Measurements from ENCODE around the gene MYMK.

The MYMK gene

GRCh38 chr9:133470988-133471387, 53.8 kb downstream of the MYMK start:
- Histone ChIP-seq H3K27me3 (ENCODE audit: insufficient read depth, low read depth) (peaks cover 49% of the 10 kb centered on the region), H3K27ac (no peak overlapping the region), H3K4me3 (IDR thresholded peaks at IDR 0.05; ENCODE audit: insufficient read depth, low read depth, low read length) (no peak overlapping the region), H2AFZ (ENCODE audit: low read depth) (no peak overlapping the region), H4K20me1 (ENCODE audit: insufficient read depth) (no peaks in the 10 kb centered on the region), H3K79me2 (ENCODE audit: insufficient read depth, low read depth) (no peaks in the 10 kb centered on the region), H3K4me1 (ENCODE audit: low read depth, poor library complexity, severe bottlenecking) (no peaks in the 10 kb centered on the region), H3K4me2 (no peak overlapping the region), H3K9ac (no peak overlapping the region), H3K36me3 (ENCODE audit: insufficient read depth) (no peaks in the 10 kb centered on the region)
- TF ChIP-seq CTCF (conservative IDR thresholded peaks at IDR 0.05; ENCODE audit: low read depth, low read length) = no peak

- H4K20me1 ChIP-seq (ENCODE audit: insufficient read depth) = no peaks in the 10 kb centered on the region
- H3K4me1 ChIP-seq (ENCODE audit: low read depth, poor library complexity, severe bottlenecking) = no peaks in the 10 kb centered on the region
- peaks cover 51% of the 10 kb centered on the region for H3K27me3 ChIP-seq (ENCODE audit: insufficient read depth, low read depth)
- no peak overlapping the region for H3K9ac ChIP-seq
- no peak overlapping the region for H3K4me2 ChIP-seq
- no peak overlapping the region for H2AFZ ChIP-seq (ENCODE audit: low read depth)
- TF ChIP-seq CTCF (conservative IDR thresholded peaks at IDR 0.05; ENCODE audit: low read depth, low read length) = no peak
- H3K36me3 ChIP-seq (ENCODE audit: insufficient read depth) = no peaks in the 10 kb centered on the region
- no peak overlapping the region for H3K4me3 ChIP-seq (IDR thresholded peaks at IDR 0.05; ENCODE audit: insufficient read depth, low read depth, low read length)
- H3K79me2 ChIP-seq (ENCODE audit: insufficient read depth, low read depth) = no peaks in the 10 kb centered on the region
- H3K27ac ChIP-seq = no peak overlapping the region
These were observed 54.3 kb downstream of the MYMK start for GRCh38 chr9:133470427-133470924.

DNA sequence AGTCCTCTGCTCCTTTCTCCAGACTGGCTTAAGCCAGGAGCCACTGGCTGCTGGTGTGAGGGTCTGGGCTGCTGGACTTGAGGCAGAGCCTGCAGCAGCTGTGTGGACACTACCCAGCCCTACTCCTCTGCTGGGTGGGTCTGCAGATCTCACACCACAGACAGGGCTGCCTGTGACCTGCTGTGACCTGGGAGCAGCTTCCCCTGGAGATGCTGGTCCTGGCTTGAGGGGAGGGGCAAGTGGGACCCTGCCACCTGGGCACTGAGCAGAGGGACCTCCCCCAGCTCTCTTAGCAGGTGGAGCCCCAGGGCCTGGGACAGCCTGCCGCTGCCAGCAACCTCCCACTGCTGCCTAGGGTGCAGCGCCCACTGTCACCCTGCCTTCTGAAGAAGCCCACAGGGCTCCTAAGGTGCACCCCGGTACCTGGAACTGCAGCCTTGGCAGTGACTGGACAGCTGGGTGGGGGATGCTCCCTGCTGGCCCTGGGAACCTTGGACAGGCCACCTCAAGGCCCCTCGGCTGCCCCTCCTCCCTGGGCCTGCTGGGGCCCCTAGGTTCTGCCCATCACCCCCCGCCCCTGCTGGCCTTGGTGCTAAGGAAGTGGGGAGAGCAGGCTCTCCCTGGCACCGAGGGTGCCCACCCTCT, 55.9 kb downstream of the MYMK start:
- H3K9ac ChIP-seq = no peak overlapping the region
- H3K79me2 ChIP-seq (ENCODE audit: insufficient read depth, low read depth) = no peaks in the 10 kb centered on the region
- H3K4me2 ChIP-seq = no peak overlapping the region
- no peak for TF ChIP-seq CTCF (conservative IDR thresholded peaks at IDR 0.05; ENCODE audit: low read depth, low read length)
- no peaks in the 10 kb centered on the region for H3K4me1 ChIP-seq (ENCODE audit: low read depth, poor library complexity, severe bottlenecking)
- H2AFZ ChIP-seq (ENCODE audit: low read depth) = no peak overlapping the region
- no peaks in the 10 kb centered on the region for H4K20me1 ChIP-seq (ENCODE audit: insufficient read depth)
- no peak overlapping the region for H3K4me3 ChIP-seq (IDR thresholded peaks at IDR 0.05; ENCODE audit: insufficient read depth, low read depth, low read length)
- no peaks in the 10 kb centered on the region for H3K36me3 ChIP-seq (ENCODE audit: insufficient read depth)
- H3K27me3 ChIP-seq (ENCODE audit: insufficient read depth, low read depth) = peaks cover 62% of the 10 kb centered on the region
- H3K27ac ChIP-seq = no peak overlapping the region

DNA sequence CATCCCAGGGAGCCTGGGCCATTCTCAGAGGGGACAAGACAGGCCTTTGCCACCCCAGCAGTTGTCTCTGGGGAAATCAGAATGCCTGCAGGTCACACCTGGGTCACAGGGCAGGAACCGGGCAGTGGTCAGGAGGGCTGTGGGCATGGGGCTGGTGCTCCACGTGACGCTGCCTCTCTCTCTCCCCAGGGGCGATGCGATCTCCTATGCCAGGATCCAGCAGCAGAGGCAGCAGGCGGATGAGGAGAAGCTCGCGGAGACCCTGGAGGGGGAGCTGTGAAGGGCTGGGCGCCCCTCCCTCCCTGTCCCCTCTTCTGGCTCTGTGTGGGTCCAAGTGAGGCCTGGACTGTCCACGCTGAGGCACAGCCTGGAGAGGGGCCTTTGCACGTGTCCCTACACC, 56.4 kb downstream of the MYMK start:
- H3K79me2 ChIP-seq (ENCODE audit: insufficient read depth, low read depth) = no peaks in the 10 kb centered on the region
- TF ChIP-seq CTCF (conservative IDR thresholded peaks at IDR 0.05; ENCODE audit: low read depth, low read length) = no peak
- no peaks in the 10 kb centered on the region for H4K20me1 ChIP-seq (ENCODE audit: insufficient read depth)

More for the DNA sequence above, 56.4 kb downstream of the MYMK start:
- peaks cover 68% of the 10 kb centered on the region for H3K27me3 ChIP-seq (ENCODE audit: insufficient read depth, low read depth)
- no peaks in the 10 kb centered on the region for H3K4me1 ChIP-seq (ENCODE audit: low read depth, poor library complexity, severe bottlenecking)
- no peak overlapping the region for H3K4me3 ChIP-seq (IDR thresholded peaks at IDR 0.05; ENCODE audit: insufficient read depth, low read depth, low read length)
- H3K4me2 ChIP-seq = no peak overlapping the region
- no peaks in the 10 kb centered on the region for H3K36me3 ChIP-seq (ENCODE audit: insufficient read depth)
- H2AFZ ChIP-seq (ENCODE audit: low read depth) = no peak overlapping the region
- H3K9ac ChIP-seq = no peak overlapping the region
- no peak overlapping the region for H3K27ac ChIP-seq
